HG03469 (cell line): Measurements from ENCODE around the gene DAND5.

Source experiments
- ATAC-seq: cut with Tn5 transposase; IDR thresholded peaks from one replicate; pipeline ENCODE4 v1.9.1; 2021; ENCODE audit warnings: mild to moderate bottlenecking, moderate library complexity, moderate number of reproducible peaks; ENCODE audit not compliant: unreplicated experiment

Gene DAND5

DNA sequence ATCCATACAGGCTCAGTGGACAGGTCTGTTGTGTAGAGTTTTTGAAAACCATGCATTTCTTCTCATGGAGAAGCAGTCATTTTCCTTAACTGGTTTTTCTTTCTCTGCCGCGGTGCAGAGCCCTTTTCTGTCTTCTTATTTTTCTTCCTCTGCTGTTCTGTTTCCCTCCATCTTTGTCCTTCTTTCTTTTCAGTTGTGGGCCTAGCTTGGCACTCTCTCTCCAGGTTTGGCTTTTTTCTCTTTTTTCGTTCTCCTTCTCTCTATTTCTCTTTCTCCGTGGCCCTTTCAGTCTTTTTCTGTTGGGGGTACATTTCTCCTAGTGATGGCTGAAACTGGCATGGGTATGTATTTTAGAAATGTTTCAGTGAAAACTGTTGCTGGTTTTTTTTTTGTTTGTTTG lies 50.0 kb downstream of the DAND5 start:
- no peak for ATAC-seq

DNA sequence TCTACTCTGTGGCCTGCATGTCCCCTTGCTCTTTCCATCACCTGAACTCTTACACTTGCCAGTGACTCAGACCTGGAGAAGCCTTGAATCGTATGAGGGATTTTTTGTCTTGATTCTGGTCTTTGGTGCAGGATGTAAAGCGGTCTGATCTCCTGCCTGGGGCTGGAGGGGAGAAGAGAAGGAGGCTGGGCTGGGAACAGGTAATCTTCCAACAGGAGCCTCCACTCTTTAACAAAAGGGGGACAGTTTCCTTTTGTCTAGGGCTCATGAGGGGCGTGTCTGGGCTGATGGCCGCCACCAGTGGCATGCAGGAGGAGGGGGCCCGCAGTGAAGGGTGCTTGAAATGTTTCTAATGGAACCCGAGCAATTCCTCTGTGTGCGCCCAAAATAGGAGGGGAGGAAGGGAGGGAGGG lies 50.6 kb downstream of the DAND5 start:
- no peak for ATAC-seq

GRCh38 chr19:13022111-13022858 lies 52.9 kb downstream of the DAND5 start:
- no peak for ATAC-seq

- ATAC-seq = no peak
These were observed 53.7 kb downstream of the DAND5 start for GRCh38 chr19:13022859-13023636.

DNA sequence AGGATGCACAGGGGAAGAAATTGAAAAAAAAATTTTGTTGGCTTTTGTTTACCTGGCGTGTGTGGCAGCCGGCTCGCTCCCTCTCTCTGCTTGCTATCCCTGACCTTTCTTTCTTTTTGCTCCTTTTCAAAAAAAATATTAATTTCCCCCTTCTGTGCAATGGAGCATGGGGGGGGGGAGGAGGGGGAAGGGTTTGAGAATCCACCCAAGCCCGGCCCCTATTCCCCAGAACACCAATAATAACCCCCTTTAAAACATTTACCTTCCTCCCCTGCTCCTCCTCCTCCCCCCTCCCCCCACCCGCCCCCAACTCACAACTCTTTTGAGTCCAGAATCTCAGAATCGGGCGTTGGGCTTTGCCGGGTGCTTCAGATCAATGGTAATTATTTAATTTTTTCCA lies 54.3 kb downstream of the DAND5 start:
- no peak for ATAC-seq
